Measurements from ENCODE around the gene SRSF3.

SRSF3 gene

DNA sequence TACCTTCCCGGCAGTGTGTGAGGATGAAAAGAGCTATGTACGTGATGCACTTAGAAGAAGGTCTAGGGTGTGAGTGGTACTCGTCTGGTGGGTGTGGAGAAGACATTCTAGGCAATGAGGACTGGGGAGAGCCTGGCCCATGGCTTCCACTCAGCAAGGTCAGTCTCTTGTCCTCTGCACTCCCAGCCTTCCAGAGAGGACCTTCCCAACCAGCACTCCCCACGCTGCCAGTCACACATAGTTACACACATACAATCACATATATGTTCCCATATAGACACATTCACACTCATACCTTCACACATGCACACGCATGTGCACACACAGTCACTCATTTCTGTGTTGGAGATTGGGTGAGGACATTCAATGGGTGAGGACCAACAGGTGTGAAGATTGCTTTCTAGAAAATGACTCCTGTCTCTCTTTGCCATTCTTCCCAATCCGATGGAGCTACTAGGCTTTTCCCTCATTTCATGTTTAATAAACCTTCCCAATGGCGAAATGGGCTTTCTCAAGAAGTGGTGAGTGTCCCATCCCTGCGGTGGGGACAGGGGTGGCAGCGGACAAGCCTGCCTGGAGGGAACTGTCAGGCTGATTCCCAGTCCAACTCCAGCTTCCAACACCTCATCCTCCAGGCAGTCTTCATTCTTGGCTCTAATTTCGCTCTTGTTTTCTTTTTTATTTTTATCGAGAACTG lies 30.4 kb downstream of the SRSF3 start:
- DNase-seq = no peak

DNA sequence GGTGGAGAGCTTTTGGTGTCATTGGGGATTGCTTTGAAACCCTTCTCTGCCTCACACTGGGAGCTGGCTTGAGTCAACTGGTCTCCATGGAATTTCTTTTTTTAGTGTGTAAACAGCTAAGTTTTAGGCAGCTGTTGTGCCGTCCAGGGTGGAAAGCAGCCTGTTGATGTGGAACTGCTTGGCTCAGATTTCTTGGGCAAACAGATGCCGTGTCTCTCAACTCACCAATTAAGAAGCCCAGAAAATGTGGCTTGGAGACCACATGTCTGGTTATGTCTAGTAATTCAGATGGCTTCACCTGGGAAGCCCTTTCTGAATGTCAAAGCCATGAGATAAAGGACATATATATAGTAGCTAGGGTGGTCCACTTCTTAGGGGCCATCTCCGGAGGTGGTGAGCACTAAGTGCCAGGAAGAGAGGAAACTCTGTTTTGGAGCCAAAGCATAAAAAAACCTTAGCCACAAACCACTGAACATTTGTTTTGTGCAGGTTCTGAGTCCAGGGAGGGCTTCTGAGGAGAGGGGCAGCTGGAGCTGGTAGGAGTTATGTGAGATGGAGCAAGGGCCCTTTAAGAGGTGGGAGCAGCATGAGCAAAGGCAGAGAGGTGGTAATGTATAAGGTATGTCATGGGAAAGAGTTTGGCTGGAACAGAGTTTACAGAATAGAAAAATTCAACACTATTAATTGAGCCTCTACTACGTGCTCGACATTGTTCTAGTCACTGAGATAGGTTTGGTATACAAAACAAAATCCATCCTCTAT lies 31.2 kb downstream of the SRSF3 start:
- no peak for DNase-seq

DNA sequence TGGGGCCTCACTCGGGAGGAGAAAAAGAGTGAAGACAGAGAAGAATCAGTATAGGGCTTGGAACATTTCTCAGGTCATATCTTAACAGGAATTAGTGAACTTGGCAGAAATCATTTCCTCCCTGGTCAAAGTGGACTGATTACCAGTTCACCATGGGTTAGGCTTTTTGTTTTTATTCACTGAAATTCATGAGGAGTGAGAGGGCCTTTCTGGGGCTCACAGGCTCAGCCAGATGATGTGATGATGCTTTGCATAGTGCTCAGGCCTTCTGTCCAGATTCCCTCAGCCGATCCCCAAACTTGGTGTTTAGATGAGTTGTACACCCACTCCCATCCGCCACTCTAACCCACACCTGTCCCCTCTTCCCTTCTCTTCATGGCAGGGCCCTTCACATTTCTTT lies 32.5 kb downstream of the SRSF3 start:
- no peak for DNase-seq

DNA sequence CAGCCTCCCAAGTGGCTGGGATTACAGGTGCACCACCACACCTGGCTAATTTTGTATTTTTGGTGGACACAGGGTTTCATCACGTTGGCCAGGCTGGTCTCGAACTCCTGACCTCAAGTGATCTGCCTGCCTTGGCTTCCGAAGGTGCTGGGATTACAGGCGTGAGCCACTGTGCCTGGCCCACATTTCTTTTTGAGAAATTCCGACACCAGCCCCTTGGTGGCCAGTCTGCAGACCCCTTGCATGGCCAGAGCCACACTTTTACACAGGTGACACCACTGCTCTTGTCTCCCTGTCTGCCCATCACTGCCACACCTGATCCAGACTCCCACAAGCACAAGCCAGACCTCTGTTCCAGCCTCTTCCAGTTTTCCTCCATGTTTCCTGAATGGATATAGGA lies 33.0 kb downstream of the SRSF3 start:
- DNase-seq = no peak

DNA sequence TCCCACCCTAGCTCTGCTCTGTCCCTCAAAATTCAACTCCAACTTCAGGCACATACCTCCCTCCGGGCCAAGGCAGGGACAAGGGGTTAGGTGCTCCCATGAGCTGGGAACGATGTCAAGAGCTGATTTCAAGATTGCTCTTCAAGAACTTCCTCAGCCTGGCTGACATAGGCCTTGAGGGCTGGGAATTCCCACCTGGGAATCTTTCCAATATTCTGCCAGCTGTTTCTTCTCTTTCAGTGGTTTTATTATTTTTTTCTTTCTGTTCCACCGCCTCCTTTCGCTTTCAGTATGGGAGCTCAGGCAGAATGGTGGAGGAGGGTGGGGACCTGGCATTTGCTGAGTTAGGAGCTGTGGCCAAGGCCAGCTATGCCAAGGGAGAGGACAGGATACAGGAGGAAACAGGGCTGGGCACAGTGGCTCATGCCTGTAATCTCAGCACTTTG lies 33.7 kb downstream of the SRSF3 start:
- no peak for DNase-seq

DNA sequence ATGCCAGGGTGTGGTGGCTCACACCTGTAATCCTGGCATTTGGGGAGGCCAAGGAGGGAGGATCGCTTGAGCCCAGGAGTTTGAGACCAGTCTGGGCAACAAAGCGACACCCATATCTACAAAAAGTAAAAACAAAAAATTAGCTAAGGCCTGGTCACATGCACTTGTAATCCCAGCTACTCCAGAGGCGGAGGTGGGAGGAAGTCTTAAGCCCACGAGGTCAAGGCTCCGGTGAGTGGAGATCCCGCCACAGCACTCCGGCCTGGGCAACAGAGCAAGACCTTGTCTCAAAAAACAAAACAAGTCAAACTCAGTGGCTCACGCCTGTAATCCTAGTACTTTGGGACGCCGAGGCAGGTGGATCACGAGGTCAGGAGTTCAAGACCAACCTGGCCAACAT lies 35.6 kb downstream of the SRSF3 start:
- no peak for DNase-seq

DNA sequence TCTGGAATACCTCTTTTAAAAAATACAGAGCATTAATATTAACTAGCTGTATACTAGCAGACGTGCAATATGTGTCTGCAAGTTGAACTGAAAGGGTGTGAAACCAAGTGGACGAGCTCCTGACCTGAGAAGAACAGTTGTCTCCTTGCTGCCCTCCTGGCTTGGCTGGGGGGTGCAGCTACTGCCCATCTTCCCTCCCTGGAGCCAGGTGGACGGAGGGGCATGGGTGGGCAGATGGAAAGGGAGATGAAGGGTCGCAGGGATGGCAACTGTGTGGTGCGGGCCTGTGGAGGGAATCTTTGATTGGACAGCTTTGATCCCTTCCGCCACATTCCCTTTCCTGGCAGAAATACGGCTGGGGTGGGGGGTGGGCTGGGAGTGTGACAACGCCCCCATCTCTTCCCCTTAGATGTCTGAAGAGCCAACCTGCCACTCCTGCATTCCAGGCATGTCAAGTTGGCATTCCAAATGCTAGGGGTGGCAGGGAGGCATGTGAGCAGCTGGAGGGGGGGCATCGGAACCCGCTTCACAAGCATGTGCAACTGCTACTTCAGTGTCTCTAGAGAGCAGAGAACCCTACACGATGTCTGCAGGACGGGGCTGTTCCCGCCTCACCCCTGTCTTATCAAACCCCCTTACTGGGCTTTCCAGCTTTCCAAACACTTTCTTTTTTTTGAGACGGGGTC lies 37.3 kb downstream of the SRSF3 start:
- DNase-seq = no peak

DNA sequence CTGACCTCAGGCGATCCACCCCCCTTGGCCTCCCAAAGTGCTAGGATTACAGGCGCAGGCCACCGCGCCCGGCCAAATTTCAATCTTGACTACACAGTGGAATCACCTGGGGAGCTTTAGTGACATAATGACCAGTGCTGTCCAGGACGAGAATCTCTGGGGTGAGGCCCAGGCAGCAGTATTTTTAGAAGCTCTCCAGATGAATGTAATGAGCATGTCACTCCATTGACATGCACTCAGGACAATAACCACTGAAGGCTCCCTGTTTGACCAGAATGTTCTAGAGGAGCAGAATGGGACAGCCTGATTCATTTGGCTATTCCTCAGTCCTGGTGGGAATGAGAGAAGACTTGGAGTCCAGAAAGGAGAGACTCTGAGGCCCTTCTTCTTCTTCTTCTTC lies 39.2 kb downstream of the SRSF3 start:
- no peak for DNase-seq

DNA sequence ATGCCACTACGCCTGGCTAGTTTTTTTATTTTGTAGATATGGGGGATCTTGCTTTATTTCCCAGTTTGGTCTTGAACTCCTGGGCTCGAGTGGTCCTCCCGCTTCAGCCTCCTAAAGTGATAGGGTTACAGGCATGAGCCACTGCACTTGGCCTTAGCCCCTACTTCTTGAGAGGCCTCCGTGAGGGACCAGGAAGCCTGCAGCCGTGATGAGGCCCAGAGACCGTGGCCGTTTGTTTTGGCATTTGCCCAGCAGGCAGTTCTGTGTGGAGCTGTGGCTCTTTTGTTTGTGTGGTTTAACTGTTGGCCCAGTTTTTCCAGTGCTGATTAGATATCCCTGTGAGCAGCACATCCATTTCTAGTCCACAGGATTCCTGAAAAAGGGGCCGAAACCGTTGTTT lies 39.8 kb downstream of the SRSF3 start:
- DNase-seq = no peak

DNA sequence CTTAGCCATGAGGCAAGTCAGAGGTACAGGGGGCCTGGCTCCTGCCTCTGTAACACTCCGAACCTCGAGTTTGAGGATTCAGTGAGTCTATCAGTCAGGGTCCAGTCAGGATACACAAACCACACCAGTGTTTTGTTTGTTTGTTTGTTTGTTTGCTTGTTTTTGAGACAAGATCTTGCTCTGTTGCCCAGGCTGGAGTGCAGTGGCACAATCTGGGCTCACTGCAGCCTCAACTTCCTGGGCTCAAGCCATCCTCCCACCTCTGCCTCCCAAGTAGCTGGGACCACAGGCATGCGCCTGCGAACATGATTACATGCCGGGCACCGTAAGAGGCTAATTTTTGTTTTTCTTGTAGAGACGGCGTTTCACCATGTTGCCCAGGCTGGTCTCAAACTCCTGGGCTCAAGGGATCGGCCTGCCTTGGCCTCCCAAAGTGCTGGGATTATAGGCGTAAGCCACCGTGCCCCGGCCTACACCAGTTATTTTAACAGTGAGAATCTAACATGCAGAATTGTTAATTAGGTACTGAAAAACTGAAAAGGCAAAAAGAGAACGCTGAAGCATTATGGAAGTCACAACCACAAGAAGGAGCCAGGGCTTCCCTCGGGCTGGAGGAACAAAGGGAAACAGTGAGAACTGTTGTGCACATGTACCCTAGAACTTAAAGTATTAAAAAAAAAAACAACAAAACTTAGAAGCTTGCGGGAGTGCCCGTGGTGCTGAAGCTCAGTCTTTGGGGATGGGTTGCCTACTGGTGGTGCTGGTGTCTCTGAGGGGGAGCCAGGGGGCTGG lies 40.4 kb downstream of the SRSF3 start:
- DNase-seq = no peak

DNA sequence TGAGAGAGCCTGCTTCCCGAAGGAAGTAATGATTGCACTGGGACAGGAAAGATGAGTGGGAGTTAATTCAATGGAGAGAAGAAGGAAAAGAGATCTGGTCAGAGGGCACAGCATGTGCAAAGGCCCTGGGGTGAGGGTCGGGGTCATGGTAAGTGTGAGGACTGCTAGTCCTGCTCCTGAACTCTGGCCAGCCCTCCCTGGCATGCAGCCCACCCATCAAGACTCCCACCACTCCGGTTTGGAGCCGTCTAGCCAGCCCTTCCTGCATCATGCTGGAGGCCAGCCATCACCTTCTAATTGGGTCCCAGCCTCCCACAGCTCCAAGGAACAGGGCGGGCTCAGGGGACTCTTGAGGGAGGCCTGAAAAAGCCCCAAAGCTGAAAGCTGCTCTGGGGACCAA lies 42.1 kb downstream of the SRSF3 start:
- no peak for DNase-seq

DNA sequence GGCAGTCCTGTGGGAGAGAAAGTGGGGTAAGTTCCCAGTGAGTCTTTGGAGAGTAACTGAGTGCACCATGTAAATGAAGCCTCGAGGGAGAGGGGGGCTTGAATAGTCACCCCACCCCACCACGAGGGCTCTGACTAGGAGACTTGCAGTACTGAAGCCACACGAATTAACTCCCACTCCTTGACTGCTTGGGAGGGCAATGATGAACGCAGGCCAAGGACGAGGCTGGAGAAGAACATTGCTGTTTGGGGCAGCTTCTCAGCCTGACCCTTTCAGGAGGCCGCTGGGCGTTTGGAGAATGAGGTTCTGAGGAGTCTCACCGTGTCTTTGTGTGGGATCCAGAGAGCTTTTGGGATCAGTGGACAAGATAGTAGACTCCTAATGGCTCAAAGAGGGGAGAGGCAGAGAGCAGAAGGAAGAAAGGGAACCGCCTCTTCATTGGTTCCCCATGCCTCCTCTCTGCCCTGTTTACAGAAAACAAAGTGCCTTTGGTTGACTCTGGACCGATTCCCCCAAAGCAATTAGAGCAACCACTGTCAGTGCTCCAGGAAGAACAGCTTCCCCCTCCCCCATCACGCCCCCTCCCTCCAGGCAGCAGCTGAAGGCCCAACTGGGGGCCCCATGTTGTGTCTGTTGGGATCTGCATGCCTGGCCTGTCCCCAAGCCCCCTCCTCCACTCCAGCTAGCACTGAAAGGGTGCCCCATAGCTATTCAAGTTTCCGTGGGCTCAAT lies 42.7 kb downstream of the SRSF3 start:
- no peak for DNase-seq

DNA sequence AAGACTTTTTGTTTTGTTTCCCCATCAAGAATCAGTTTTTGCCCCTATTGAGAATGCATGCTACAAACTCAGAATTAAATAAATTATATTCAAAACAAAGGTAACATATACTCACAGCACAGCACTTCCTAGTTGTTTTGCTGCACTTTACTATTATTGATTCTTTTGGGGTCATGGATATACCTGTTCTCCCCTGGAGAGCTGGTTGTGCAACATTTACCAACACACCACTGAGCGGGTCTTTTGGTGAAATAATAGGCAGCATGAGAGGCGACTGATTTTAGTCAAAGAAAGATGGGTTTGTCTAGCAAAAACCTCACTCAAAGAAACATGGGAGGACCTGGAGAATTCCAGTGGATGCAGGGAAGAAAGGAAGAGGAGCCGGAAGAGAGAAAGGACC lies 44.4 kb downstream of the SRSF3 start:
- DNase-seq = no peak

DNA sequence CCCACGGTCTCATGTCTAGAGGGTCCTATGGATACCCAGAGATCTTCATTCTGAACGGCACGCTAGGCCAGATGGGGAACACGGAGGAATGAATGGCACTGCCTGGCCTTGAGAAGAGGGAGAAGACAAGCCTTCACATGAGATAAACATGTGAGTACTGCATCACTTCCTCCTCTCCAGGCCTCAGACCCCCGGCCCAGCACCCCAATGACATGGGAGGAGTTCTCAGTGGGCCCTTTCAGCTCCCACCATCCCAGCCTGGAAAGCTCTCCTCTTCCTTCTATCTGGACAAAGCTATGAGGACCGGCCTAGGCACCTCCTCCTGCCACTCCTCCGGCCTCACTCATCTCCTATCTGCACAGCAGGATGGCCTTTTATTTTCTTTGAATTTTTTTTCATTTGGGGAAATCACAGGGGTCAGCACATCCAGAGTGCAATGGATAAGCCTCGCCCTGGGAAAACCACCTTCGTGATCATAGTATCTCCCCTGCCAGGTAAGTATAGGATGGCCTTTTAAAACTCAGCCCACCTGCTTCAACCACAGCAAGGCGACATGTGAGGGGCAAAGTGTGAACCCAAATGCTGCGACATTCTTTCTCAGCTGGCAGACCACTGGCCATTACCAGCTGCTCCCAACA lies 45.1 kb downstream of the SRSF3 start:
- DNase-seq = no peak

DNA sequence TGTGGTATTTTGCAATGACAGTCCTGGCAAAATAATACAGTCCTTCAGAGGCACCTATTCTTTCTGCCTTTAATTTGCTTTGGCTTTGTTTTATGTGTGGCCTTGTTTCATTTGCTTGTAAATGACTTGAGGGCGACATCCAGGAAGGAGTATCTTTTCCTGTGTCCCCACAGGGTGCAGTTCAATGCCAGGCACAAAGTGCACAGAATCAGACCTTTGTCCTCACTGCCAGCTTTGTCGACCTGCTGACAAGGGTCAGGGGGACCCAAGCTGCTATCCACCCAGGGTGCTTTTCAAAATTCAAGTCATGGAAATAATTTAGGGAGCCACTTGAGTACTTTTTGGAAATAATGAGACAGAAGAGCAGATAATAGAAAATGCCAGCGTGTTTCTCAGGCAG lies 47.4 kb downstream of the SRSF3 start:
- DNase-seq = no peak

DNA sequence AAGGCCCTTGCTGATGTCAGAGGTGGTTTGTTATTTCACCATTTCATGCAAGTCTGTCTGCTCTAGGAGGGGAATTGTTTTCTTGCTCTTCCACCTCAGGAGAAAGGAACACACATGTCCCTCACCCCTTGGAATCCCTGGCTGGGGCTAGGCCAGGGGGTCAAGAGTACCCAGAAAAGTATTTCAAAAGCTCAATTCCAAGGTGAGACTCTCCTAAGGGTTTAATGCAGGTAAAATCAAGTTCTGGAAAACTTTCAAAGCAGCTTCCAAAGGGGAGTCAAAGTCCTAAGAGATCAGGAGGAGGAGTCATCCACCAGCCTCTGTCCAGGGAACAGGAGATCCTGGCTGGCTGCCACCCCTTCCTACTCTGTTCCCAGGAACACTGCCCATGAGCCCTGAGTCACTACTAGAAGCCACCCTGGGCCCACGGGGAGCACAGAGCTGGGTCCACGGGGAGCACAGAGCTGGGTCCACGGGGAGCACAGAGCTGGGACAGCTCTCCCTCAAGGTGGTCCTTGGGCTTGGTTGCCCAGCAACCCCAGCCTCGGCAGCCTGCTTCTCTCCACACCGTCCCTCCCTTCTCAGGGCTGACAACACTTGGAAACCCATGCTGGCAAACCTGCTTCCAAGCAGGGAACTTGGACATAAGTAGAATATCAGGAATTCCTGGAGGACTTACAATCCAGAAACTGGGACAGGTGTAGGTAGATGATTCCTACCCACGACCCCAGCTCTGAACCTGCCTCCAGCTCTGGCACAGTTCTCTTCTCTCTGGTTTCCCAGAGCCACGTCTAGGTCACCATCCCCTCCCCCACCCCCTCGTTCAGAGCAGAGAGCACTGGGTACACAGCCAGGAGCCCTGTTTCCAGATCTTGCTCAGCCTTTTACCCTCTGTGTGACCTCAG lies 49.0 kb downstream of the SRSF3 start:
- DNase-seq = no peak

DNA sequence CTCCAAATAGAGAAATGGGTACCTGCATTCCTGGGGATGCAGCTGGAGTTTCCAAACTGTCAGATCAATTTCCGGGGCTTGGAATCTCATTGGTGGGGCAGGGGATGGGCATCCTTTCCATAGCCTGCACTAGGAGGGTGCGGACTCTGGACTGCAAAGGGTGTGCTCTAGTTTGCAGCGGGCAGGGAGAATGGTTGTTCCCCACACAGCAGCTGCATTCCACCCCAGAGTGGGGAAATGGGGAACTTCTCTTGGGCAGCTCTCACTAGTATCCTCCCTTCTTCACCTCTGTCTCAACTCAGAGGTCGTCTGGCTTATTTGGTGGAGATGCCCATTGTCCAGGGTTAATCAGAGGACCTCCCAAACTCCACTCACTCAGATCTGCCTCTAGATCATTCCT lies 49.8 kb downstream of the SRSF3 start:
- DNase-seq = no peak

DNA sequence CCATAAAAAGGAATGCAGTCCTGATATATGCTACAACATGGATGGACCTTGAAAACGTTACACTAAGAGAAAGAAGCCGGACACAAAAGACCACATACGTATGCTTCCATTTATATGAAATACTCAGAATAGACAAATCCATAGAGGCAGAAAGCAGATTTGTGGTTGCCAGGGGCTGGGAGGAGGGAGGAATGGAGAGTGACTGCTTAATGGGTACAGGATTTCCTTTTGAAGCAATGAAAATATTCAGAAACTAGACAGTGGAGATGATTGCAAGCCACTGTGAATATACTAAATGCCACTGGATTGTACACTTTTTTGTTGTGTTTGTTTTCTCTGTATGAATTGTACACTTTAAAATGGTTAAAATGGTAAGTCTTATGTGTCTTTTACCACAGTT lies 54.9 kb downstream of the SRSF3 start:
- DNase-seq = no peak

DNA sequence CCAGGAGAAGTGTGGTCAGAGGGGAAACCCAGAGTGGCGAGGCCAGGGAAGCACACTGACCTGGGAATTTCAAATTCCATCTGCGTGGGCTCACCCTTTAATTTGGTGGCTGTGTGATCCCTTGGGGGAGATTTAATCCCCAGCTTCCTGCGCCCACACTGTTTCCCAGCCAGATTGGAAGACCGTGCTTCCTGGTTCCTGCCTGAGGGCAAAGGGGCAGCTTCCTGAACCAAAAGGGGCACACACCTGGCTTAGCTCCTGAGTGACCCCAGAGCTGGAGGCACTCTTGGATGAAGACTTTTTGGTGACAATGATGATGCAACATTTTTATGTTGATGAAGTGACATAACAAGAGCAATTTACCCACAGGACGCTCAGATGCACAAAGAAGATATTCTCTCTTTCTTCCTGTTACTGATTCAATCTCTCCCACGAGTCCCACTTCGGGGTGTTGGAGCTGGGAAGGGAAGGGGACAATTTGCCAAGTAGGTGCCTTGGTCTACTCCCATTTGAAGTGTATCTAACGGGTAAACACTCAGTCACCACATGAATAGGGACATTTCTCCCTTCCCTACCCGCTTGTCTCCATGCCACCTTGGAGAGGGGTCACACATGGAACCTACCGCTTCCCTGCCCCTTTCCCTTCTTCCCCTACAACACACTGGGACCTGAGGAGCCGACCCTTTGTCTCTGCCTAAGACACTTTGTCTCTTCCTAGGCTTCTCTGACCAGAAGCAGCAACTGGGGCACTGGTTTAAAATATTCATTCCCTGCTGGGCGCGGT lies 55.7 kb downstream of the SRSF3 start:
- DNase-seq = no peak

DNA sequence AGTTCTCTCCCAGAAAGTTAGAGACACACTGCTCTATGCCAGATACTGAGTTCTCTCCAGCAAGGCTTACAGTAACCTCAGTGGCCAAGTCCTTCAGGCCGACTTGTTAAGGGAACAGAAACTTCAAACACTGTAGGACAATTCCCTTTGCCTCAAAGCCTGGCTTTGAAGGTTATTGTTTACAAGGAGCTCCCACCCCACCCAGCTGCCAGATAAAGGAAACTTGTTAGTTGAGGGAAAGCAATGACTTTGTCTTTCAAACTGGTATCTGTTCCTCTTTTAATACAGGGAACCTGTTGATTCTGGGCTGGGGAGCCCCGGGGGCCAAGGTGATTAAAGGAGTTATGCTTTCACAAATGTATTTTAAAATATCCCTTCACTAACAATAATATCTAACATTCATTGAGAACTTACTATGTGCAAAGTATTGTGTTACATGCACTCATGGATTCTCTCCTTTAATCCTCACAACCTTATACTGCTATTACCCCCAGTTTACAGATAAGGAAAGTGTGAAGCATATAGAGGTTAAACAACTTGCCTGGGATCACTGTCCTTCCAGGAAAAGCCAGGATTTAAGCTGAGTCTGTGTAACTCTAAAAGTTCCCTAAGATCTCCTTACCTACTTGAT lies 56.8 kb downstream of the SRSF3 start:
- DNase-seq = no peak

Measured in NCI-H1048 (cell line).